Breast epithelium (tissue), 3 donors: ENCODE results near the gene PRKX.
"Not testable (repeated sequence)": the region's sequence is repeated elsewhere in the genome, so short reads cannot be mapped to it uniquely, and the experiment has no call there.

Source experiments
- POLR2A ChIP-seq: fragments of 450-650 bp; IDR thresholded peaks from one replicate; pipeline ENCODE4 v1.6.1; 2016; ENCODE audit warnings: antibody characterized with exemption, mild to moderate bottlenecking, moderate library complexity
- TF ChIP-seq, protein P1 (sequence below), 3 donors: fragments of 450-650 bp; IDR thresholded peaks; one replicate each; pipeline ENCODE4 v1.5.1; 2016 to 2017; ENCODE audit warnings: antibody characterized with exemption in 3 of 3, mild to moderate bottlenecking in 3 of 3, moderate library complexity in 3 of 3

DNA sequence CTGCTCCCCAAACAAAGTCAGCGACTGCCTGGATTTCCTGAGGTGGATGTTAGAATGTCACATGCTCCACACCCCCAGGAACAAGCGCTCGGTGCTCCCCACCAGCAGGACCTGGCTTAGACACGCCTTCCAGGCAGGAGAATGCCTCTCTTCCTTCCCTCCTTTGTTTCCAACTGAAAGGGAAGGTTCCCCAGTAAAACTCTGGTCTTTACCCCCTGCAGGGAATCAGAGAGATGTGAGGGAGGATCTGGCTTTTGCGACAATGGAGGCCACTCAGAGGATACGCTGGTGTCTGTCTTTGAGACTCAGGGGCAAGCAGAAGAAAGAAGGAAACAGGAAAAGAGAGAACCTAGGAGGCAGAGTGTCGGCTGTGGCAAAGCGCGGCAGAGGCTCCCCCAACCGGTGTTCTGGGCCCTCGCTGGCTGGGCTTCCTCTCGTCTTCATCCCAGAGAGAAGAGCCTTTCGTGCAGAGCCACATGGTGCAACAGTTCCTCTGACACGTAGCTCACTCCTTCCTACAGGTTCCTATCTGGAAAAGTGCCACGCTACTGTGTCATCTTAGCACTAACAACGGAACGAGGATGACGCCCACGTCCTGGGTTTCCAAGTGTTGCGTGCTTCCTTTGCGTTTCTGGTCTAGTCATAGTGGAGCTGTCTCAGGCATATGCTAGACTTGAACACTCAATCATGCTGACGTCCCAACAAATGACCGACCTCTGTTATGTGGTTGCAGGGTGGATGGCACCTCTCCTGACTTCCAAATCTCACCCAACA lies 73.4 kb downstream of the PRKX start:
- TF ChIP-seq, protein P1, sequence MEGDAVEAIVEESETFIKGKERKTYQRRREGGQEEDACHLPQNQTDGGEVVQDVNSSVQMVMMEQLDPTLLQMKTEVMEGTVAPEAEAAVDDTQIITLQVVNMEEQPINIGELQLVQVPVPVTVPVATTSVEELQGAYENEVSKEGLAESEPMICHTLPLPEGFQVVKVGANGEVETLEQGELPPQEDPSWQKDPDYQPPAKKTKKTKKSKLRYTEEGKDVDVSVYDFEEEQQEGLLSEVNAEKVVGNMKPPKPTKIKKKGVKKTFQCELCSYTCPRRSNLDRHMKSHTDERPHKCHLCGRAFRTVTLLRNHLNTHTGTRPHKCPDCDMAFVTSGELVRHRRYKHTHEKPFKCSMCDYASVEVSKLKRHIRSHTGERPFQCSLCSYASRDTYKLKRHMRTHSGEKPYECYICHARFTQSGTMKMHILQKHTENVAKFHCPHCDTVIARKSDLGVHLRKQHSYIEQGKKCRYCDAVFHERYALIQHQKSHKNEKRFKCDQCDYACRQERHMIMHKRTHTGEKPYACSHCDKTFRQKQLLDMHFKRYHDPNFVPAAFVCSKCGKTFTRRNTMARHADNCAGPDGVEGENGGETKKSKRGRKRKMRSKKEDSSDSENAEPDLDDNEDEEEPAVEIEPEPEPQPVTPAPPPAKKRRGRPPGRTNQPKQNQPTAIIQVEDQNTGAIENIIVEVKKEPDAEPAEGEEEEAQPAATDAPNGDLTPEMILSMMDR (IDR thresholded peaks at IDR 0.05), result not testable (repeated sequence)
- TF ChIP-seq POLR2A, result not testable (repeated sequence)
